Measurements from ENCODE around the gene TPRX2.
"Not testable (repeated sequence)": the region's sequence is repeated elsewhere in the genome, so short reads cannot be mapped to it uniquely, and the experiment has no call there.

Gene TPRX2, protein sequence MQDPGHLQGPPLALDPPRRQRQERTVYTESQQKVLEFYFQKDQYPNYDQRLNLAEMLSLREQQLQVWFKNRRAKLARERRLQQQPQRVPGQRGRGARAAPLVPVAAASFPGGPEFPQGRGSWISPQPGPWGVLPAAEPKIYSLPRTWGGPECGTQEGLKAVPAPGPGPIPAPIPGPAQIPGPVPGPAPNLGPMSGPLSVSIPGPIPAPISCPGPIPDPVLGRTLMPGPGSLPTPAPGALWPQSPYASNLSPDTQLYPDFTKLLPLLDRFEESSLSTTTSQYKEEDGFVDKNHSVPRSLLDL

DNA sequence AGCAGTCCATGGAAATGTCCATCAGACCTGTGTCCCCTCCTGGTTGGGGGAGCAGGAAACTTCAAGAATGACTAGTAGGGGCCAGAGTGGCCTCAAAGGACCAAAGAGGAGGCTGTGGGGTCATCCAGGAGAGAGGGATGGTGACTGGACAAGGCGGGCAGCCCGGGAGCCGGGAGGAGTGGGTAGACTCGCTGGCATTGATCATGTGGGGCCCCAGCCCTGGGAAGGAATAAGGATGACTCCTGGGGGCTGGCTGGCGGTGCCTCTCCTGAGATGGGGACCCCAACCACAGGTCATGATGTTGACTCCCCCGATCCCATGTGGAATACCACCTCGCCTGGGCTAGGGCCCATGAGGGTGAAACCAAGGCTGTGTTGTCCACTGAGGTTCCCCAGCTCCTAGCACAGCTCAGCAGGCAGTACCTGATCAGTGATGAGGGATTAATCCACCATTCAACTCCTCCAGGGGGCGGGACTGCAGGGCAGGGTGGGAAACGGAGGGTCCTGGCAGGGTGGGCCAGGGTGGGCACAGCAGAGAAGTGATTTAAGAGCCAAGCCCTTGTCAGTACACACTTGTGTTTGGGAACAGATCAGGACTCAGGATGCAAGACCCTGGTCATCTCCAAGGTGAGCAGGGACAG, at the start of gene TPRX2:
TPRX2 (plus strand) TSS at position 590 of the 640 bp plus-strand sequence; CDS start at position 602, 12 bp downstream.
- not testable (repeated sequence) for DNase-seq (ENCODE audit: low read depth)

DNA sequence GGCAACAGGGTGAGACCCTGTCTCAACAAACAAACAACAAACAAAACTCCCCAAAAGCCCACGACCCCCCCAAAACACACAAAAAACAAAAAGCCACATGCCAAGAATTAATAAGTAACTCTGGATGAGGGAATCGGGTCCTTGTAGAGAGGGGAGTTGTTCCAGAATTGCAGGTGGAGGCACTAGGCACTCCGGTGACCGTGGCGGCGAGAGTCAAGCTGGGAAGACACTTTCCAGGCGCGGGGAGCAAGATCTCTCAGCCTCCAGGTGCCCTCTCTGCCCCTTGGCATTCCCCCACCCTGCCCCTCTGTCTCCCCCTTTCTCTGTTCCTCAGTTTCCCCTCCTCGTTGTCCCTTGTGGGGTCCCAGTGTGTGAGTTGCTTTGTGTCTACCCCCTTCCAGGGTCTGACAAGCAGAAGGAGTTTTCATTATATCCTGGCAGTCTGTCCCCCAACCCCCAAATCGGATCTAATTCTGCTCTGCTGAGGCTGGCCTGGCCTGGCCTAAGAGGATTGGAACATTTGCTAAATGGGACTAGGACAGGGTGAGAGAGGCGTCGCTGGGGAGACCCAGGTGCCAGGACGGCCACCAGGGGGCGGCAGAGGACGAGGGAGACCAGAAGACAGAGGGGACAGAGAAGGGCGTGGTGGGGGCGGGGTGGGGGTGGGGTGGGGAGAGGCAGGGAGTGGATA, 45.6 kb upstream of the TPRX2 start:
- peak; percentile 68 for DNase-seq (ENCODE audit: low read depth)

DNA sequence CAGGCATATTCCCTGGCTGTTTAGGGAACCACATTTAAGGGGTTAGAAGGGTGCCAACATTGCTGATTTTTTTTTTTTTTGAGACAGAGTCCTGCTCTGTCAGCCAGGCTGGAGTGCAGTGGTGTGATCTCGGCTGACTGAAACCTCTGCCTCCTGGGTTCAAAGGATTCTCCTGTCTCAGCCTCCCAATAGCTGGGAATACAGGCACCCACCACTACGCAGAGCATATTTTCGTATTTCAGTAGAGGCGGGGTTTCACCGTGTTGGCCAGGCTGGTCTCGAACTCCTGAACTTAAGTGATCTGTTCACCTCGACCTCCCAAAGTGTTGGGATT, 45.1 kb upstream of the TPRX2 start:
- no peak for DNase-seq (ENCODE audit: low read depth)

DNA sequence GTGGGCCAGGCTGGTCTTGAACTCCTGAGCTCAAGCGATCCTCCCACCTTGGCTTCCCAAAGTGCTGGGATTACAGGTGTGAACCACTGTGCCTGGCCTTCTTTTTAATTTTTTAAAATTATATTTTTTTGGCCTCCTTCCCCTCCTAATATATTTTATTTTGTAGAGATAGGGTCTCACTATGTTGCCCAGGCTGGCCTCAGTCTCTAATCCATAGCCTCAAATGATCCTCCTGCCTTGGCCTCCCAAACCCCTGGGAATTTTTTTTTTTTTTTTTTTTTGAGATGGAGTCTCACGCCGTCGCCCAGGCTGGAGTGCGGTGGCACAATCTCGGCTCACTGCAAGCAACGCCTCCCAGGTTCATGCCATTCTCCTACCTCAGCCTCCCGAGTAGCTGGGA, 42.8 kb upstream of the TPRX2 start:
- not testable (repeated sequence) for DNase-seq (ENCODE audit: low read depth)

DNA sequence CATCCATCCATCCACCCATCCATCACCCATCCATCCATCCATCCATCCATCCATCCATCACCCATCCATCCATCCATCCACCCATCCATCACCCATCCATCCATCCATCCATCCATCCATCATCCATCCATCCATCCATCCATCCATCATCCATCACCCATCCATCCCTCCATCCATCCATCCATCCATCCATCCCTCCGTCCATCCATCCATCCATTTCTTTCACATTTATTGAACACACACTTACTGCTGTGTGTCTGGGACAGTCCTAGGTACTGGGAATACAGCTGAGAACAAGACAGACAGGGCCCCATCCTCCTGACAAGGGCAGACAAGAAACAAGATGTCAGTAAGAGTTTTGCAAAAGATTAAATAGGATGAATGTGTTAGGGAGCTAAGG, 40.8 kb upstream of the TPRX2 start:
- DNase-seq (ENCODE audit: low read depth) = not testable (repeated sequence)

DNA sequence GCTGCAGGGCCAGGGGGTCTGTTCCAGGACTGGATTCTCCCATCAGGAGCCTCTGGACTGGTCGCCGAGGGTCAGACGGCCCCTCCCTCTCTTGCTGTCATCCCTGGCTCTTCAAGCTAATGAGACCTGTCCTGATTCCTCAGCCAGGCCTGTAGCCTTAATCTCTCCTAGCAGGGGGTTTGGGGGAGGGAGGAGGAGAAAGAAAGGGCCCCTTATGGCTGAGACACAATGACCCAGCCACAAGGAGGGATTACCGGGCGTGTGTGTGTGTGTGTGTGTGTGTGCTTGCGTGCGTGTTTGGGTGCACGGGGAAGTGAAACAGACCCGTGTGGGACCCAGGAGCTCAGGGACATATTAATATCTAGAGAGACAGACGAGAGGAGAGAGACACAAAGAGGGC, 39.2 kb upstream of the TPRX2 start:
- DNase-seq (ENCODE audit: low read depth) = no peak

DNA sequence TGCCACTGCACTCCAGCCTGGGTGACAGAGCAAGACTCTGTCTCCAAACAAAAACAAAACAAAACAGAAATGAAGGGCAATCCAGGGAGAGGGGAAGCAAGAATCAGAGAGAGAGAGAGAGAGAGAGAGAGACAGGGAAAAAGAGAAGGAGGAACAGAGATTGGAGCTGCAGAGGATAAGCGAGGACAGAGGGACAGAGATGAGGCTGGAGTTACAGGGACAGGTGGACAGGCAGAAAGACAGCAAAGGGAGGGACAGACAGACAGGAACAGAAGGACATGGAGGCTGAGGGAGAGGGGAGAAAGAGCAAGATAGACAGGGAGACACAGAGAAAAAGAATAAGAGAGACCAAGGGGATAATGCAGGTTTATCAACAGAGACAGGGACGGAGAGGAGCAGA, 38.6 kb upstream of the TPRX2 start:
- no peak for DNase-seq (ENCODE audit: low read depth)

DNA sequence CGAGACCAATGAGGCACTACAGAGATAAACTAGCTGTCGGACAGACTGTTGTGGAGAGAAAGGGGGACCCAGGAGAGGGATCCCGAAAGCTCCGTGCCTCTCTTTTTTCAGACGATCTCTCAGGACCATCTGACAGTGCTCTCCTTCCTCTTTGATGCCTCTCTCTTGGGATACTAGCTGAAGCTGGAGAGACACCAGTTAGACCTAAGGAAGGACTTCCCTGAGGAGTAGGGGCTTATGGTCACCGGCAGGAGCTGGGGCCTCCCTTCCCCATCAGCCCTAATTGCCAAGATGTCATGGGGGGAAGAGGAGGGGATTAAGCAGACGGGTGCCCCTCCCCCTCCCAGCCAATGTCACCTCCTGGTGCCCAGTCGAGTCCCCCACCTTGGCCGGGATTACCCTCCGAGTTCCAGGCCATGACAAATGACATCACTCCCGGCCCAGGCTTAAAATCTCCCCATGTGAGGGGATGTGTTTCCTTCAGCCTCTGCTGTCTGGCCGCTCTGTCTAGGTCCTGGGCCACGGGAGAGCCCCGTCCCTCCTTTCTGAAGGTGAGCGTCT, 37.5 kb upstream of the TPRX2 start, which contains the start of gene CRX:
CRX (plus strand) TSS at position 478 of the 561 bp plus-strand sequence. CDS start 12,507 bp downstream, outside the sequence.
- DNase-seq (ENCODE audit: low read depth) = no peak

DNA sequence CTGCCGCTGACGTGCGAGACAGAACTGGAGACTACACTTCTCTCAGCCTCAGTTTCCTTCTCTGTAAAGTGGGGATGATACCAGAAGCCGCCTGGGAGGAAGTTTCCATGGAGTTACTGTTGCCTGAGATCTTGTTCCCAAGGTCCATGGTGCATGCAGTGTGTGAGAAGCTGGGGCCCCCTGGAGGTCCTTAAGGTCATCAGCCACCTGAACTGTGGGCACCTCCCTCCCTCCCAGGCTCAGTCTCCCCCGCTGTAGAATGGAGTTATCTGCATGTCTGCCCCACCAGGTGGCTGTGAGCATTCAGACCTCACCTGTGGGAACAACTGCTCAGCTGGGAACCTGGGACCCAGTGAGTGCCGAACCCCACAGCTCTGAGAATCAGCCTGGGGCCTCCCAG, 34.6 kb upstream of the TPRX2 start:
- no peak for DNase-seq (ENCODE audit: low read depth)

DNA sequence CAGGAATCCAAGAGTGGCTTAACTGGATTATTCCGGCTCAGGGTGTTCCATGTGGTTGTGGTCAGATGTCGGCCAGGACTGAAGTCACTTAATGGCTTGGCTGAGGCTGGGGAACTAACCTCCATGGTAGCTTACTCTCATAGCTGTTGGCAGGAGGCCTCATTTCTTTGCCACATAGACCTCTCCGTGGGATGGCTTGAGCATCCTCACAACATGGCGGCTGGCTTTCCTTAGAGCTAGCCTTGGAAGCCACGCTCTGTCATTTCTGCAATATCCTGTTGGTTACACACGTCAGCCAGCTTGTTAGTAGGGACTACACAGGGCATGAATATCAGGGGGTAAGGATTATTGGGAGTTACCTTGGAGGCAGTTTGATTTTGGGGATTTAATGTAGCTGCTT, 32.2 kb upstream of the TPRX2 start:
- no peak for DNase-seq (ENCODE audit: low read depth)

DNA sequence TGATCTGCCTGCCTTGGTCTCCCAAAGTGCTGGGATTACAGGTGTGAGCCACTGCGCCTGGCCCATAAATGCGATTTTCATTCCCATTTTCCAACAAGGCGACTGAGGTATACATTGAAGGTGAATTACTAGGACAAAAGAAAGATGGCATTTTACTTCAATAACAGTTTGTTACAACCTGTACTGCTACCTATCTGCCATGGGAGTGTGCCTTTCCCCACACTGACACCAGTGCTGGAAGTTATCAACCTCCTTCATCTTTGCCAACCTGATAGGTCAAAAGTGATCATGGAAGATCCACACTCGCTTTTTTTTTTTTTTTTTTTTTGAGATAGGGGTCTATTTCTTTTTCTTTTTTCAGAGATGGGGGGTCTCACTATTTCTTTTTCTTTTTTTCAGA, 26.3 kb upstream of the TPRX2 start:
- DNase-seq (ENCODE audit: low read depth) = no peak

DNA sequence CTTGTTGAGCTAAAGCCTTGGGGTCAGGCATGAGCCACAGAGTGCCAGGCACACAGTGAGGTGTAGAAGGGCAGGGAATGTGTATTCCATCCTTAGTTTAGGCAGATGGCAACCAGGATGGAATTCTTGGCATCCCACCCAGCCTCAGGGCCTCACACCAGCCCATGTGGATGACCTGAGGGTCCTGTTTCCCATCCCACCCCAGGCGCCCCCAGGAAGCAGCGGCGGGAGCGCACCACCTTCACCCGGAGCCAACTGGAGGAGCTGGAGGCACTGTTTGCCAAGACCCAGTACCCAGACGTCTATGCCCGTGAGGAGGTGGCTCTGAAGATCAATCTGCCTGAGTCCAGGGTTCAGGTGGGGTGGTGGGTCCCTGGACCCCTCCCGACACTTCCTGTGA, 23.0 kb upstream of the TPRX2 start:
- no peak for DNase-seq (ENCODE audit: low read depth)

DNA sequence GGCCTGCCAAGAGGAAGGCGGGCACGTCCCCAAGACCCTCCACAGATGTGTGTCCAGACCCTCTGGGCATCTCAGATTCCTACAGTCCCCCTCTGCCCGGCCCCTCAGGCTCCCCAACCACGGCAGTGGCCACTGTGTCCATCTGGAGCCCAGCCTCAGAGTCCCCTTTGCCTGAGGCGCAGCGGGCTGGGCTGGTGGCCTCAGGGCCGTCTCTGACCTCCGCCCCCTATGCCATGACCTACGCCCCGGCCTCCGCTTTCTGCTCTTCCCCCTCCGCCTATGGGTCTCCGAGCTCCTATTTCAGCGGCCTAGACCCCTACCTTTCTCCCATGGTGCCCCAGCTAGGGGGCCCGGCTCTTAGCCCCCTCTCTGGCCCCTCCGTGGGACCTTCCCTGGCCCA, 19.6 kb upstream of the TPRX2 start:
- no peak for DNase-seq (ENCODE audit: low read depth)

DNA sequence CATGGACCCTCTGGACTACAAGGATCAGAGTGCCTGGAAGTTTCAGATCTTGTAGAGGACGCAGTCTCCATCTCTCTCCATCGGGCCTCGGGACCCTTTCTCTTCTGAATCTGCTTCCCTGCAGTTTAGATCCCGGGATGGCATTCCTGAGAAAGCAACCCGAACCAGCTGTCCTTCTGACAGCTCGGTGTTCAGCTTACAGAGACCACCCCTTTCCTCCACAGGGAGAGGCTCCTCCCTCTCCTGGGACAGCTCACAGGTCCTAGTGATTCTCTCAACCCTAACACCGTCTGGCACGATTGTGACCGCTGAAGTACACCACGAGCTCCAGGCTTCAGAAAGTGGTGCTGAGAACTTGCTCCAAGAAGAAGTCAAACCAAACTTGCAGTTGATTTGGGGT, 19.1 kb upstream of the TPRX2 start:
- no peak for DNase-seq (ENCODE audit: low read depth)

DNA sequence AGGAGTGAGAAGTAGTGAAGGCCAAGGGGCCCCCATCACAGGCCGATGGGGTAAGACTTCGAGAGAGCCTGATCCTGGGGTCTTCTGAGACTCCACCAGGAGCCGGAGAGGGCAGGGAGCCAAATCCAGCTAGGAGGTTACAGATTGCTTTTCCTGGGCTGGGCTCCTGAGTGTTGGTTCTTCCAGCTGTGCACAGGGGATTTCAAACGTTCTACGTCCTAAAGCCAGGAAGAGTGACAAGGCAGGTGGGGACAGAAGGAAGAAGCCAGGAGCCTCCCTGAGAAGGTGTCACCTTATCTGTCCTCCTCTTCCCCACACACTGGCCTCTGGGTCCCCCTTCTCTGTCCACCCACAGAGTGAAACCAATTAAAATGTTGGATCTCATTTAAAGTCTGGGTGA, 16.1 kb upstream of the TPRX2 start:
- DNase-seq (ENCODE audit: low read depth) = no peak

DNA sequence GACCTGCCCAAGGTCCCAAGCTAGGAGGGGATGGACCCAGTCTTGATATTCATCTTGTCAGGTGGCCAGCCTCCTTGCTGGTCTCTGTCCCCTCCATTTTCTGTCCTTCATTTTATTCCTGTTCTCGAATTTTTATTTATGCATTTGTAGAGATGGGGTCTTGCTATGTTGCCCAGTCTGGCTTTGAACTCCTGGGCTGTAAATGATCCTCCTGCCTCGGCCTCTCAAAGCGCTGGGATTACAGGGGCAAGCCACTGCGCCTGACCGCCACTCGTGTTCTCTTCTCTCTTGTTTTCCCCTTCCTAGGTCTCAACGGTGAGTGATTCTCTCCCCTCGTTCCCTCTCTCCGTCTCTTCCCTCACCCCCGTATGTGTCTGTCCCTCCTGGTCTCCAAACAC, 10.6 kb upstream of the TPRX2 start:
- DNase-seq (ENCODE audit: low read depth) = no peak

DNA sequence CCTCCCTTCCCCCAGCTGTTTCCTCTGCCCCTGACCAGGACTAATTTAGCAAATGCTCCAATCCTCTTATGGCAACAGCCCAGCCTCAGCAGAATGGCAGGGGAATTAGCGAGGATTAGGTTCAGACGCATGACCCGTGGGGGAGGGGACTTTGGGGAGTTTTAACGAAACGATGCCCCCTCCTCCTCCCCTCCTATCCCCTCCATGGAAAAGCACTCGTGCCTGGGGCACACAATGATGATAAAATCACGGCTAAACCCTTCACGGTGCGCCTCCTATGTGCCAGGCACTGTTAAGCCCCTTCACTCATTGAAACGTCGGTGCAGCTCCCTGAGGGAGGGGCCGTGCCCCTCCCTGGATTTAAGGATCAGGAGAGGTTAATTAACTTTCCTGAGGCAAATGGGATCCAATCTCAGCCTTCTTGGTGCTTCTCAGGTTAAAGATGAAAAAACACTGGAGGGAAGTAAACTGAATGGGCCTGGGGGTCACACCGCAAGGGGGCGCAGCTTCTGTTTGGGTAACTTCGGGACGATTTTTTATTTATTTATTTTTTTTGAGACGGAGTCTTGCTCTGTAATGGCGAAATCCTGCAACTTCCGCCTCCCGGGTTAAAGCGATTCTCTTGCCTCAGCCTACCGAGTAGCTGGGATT, 10.1 kb upstream of the TPRX2 start:
- DNase-seq (ENCODE audit: low read depth) = no peak

DNA sequence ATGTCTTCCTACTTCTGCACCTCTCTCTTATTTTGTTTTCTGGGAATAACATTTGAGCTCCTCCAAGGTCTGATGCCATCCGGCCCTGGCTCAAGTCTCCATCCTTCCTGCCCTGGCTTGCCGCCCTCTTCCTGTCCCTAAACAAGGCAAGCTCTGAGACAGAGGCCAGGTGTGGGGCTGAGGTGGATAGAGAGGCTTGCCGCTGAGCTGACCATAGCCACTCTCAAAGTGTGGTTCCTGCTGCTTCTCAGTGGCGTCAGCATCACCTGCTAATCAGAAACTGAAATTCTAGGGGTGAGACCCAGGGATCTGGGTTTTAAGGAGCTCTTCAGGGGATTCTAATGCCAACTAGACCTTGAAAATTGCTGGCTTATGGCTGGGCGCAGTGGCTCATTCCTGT, 6.0 kb upstream of the TPRX2 start:
- no peak for DNase-seq (ENCODE audit: low read depth)

DNA sequence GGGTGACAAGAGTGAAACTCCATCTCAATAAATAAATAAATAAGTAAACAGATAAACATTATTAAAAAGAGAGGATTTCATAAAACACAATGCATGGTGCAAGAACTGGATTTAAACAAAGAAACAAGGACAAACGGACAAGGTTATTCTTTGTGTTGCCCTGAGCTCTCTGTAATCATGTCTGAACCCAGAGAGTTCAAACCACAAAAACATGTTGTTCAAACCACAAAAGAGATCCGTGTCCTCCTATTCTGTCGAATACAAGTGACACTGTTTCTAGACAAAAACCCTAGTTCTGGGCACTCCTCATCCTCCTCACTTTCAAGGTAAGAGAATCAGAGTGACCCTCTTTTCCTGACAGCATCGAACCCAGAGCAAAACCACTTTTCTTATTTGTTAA, 4.6 kb upstream of the TPRX2 start:
- DNase-seq (ENCODE audit: low read depth) = no peak

DNA sequence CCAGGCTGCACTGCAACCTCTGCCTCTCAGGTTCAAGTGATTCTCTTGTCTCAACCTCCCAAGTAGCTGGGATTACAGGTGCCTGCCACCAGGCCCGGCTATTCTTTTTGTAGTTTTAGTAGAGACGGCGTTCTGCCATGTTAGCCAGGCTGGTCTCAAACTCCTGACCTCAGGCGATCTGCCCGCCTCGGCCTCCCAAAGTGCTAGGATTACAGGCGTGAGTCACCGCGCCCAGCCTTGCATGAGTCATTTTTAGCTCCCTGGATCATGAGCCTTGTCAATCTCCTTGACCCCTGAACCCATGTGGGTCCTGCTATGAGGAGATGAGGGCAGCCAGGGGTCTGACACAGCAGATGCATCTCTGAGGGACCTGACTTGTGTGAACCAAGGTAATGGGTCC, 804 bp upstream of the TPRX2 start:
- DNase-seq (ENCODE audit: low read depth) = not testable (repeated sequence)

DNA sequence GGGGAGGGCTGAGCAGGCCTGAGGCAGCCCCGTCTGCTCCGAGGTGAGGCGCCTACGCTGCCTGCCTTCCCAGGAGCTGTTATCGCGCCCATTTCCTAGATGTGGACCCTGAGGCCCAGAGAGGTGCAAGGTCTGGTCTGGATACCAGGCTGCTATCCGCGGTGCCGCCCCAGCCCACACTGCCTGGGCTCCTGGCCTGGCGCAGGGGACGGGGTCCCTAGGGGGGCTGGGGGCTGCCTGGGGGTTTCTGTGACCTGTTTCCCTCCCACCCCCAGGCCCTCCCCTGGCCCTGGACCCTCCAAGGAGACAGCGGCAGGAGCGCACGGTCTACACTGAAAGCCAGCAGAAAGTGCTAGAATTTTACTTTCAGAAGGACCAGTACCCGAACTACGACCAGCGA, 803 bp downstream of the TPRX2 start:
- not testable (repeated sequence) for DNase-seq (ENCODE audit: low read depth)

DNA sequence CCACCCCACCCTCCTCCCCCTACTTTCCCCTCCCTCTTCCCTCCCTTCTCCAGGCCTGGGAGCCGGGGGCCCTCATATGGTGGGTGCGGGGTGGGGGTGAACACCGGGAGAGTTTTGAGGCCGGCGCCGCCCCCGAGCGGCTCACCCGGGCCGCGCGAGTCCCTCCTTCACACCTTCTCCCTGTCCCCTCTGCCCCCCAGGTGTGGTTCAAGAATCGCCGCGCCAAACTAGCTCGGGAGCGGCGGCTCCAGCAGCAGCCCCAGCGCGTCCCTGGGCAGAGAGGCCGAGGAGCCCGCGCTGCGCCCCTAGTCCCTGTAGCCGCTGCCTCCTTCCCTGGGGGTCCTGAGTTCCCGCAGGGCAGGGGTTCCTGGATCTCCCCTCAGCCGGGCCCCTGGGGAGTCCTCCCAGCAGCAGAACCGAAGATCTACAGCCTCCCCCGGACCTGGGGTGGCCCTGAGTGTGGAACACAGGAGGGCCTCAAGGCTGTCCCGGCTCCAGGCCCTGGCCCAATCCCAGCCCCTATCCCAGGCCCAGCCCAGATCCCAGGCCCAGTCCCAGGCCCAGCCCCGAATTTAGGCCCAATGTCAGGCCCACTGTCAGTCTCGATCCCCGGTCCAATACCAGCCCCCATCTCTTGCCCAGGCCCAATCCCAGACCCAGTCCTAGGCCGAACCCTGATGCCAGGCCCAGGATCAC, 1.7 kb downstream of the TPRX2 start:
- DNase-seq (ENCODE audit: low read depth) = no peak

All from activated T-cell treated with anti-CD3 and anti-CD28 coated beads for 24 hours (primary cell).